ENCODE measurements around the gene CARNS1. TPM values are rescaled to one million over a fixed set of nuclear protein-coding genes. Genes with fewer than 3 reads are reported as not detected.

The CARNS1 gene
- total RNA-seq, 1 experiment from 2014 or later, result 1.1 TPM

DNA sequence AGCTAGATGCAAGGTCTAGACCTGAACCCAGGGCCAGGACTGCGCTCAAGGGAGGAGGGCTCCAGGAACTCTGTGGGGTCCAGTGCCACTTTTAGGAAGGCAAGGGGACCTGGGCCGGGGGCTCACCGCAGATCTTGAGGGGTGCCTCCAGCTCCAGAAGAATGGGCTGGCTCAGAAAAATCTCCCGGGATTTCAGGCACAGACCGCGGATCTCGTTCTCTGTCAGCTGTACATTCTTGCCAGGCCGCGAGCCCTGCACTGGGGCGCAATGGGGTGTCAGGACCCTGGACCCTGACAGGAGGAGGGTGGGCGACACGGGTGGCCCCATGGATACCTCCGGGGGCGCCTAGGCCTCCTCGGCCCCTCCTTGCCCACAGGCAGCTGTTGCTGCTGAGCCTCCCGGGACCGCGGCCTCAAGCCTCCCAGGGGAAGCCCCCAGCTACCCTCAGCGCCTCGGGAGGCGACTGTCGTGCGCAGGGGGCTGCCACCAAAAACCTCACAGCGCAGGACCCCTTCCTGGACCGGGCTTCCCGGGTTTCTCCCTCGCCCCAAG is 14.5 kb upstream of the CARNS1 start:
- Histone ChIP-seq H3K4me2 (ENCODE audit: insufficient read depth, insufficient read length, low read length) (peak overlapping the region; percentile 83), H2AK5ac (ENCODE audit: insufficient read length, low read length) (no peak overlapping the region), H3K9ac (ENCODE audit: extremely low read depth, insufficient read length, low read length) (peak overlapping the region; percentile 34), H3K27ac (ENCODE audit: insufficient read length, low read depth, low read length) (no peak overlapping the region), H4K5ac (ENCODE audit: insufficient read length, low read depth, low read length) (no peak overlapping the region), H3T11ph (ENCODE audit: low read length) (no peak overlapping the region), H3K18ac (ENCODE audit: insufficient read length, low read depth, low read length) (no peak overlapping the region), H2BK5ac (ENCODE audit: insufficient read length, low read length) (no peak overlapping the region), H2AFZ (ENCODE audit: low read length) (no peak overlapping the region), H2BK120ac (ENCODE audit: low read depth, low read length, poor library complexity, severe bottlenecking) (no peak overlapping the region), H3K23ac (ENCODE audit: insufficient read length, low read depth, low read length) (no peak overlapping the region), H3K79me1 (ENCODE audit: insufficient read depth, low read depth, low read length, poor library complexity, severe bottlenecking) (peaks cover 3% of the 10 kb centered on the region), H3K23me2 (ENCODE audit: insufficient read length, low read depth, low read length, poor library complexity, severe bottlenecking) (peaks cover 5% of the 10 kb centered on the region), H2BK15ac (ENCODE audit: low read depth, low read length) (no peak overlapping the region; the same call in 1 of the 2 replicates), H3K56ac (ENCODE audit: insufficient read length, low read depth, low read length) (no peak overlapping the region), H2BK12ac (ENCODE audit: insufficient read length, low read depth, low read length) (no peak overlapping the region), H2BK20ac (ENCODE audit: low read depth, low read length, poor library complexity, severe bottlenecking) (no peak overlapping the region), H3K4me1 (ENCODE audit: insufficient read depth, low read length) (peaks cover 2% of the 10 kb centered on the region; the same call in 1 of the 2 replicates), H3K14ac (ENCODE audit: insufficient read depth, low read length) (peak overlapping the region; percentile 77; the same call in 1 of the 2 replicates), H4K8ac (replicated peaks; ENCODE audit: insufficient read length, low read depth, low read length) (no peak overlapping the region), H3K4ac (ENCODE audit: low read depth, low read length) (no peak overlapping the region), H4K91ac (ENCODE audit: insufficient read length, low read depth, low read length) (no peak overlapping the region), H3K9me3 (ENCODE audit: control insufficient read depth, low read depth, low read length) (no peaks in the 10 kb centered on the region), H3K79me2 (ENCODE audit: insufficient read depth, low read length) (peaks cover 4% of the 10 kb centered on the region; the same call in 1 of the 2 replicates), H3K27me3 (ENCODE audit: insufficient read depth, low read length) (no peaks in the 10 kb centered on the region), H4K20me1 (ENCODE audit: control insufficient read depth, insufficient read depth, insufficient read length) (no peaks in the 10 kb centered on the region)
- H3K27ac Mint-ChIP-seq, result no peak overlapping the region
- TF ChIP-seq, protein P1, sequence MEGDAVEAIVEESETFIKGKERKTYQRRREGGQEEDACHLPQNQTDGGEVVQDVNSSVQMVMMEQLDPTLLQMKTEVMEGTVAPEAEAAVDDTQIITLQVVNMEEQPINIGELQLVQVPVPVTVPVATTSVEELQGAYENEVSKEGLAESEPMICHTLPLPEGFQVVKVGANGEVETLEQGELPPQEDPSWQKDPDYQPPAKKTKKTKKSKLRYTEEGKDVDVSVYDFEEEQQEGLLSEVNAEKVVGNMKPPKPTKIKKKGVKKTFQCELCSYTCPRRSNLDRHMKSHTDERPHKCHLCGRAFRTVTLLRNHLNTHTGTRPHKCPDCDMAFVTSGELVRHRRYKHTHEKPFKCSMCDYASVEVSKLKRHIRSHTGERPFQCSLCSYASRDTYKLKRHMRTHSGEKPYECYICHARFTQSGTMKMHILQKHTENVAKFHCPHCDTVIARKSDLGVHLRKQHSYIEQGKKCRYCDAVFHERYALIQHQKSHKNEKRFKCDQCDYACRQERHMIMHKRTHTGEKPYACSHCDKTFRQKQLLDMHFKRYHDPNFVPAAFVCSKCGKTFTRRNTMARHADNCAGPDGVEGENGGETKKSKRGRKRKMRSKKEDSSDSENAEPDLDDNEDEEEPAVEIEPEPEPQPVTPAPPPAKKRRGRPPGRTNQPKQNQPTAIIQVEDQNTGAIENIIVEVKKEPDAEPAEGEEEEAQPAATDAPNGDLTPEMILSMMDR (conservative IDR thresholded peaks at IDR 0.05), result no peak
- H3K9me3 Mint-ChIP-seq, result no peaks in the 10 kb centered on the region
- peak overlapping the region; percentile 69 to 82 for H3K4me3 Mint-ChIP-seq
- H3K4me1 Mint-ChIP-seq, result peaks cover 16 to 18% of the 10 kb centered on the region in 2 experiments
- no CpG with 5 or more reads among the region's 27 CpGs for WGBS (ENCODE audit: extremely low coverage, insufficient read length, low lambda C conversion rate)
- DNase-seq, result no peak
- peaks cover 14 to 39% (median 39%) of the 10 kb centered on the region in 3 experiments for H3K36me3 Mint-ChIP-seq (ENCODE audit: insufficient read depth in 1 of 3, low read depth in 3 of 3)
- H3K27me3 Mint-ChIP-seq (ENCODE audit: low read depth), result peaks cover 3% of the 10 kb centered on the region
